Peyer's patch (tissue), 4 donors: ENCODE results near the gene PLEKHH1.

Source experiments
- CTCF ChIP-seq, 6 experiments: fragments of 450-650 bp in 4 of 6; fragments of 200-600 bp in 2 of 6; sonication (generic) in 1 of 6; IDR thresholded peaks; one replicate each; pipeline ENCODE4 v1.5.1; 2017 to 2019; ENCODE audit warnings: antibody characterized with exemption in 6 of 6, mild to moderate bottlenecking in 3 of 6, moderate library complexity in 1 of 6
- POLR2A ChIP-seq, 2 donors: fragments of 450-650 bp; IDR thresholded peaks; one replicate each; pipeline ENCODE4 v1.5.1; 2017; ENCODE audit warnings: antibody characterized with exemption in 2 of 2, mild to moderate bottlenecking in 2 of 2, moderate library complexity in 2 of 2

GRCh38 chr14:67638642-67639041 lies 105.6 kb downstream of the PLEKHH1 start:
- TF ChIP-seq CTCF (IDR thresholded peaks at IDR 0.05) (no peak), POLR2A (IDR thresholded peaks at IDR 0.05) (no peak)
